A673 (cell line): ENCODE data around the gene WDR88. TPM values are rescaled to one million over a fixed set of nuclear protein-coding genes. Genes with fewer than 3 reads are reported as not detected.

Experiments
- BruUV-seq: library from RNA; stranded (reverse); fragments of 400-500 nt; replicated peaks from 2 replicates; lab custom pipeline; 2021; lab: Mats Ljungman, UMichigan
- CTCF ChIA-PET: fragments of 300-600 bp; sonication (Branson Sonifier 250); formaldehyde crosslinking; loops from one replicate; lab custom pipeline; 2022; ENCODE audit warnings: antibody characterized with exemption; lab: Charles Lee
- POLR2A ChIA-PET: fragments of 300-600 bp; sonication (Branson Sonifier 250); formaldehyde crosslinking; loops from one replicate; lab custom pipeline; 2022; ENCODE audit warnings: antibody characterized with exemption; ENCODE audit not compliant: low non-redundant PET; lab: Charles Lee
- DNase-seq: peaks from one replicate; pipeline ENCODE4 v3.0.0-alpha.2; 2015; ENCODE audit warnings: low spot score
- H3K27ac ChIP-seq: fragments of 200-600 bp; sonication (generic); 2 replicates; pipeline ENCODE4 v1.5.1; 2016; ENCODE audit warnings: mixed run types, low read depth, mild to moderate bottlenecking, mixed read lengths, antibody characterized with exemption, low read length; ENCODE audit not compliant: poor library complexity, severe bottlenecking
- H3K27me3 ChIP-seq: fragments of 200-600 bp; sonication (generic); replicated peaks from 2 replicates; pipeline ENCODE4 v1.6.1; 2017; ENCODE audit warnings: mixed run types, low read depth, mild to moderate bottlenecking, mixed read lengths, antibody characterized with exemption, low read length; ENCODE audit not compliant: insufficient read depth, poor library complexity
- H3K36me3 ChIP-seq: fragments of 200-600 bp; sonication (generic); 2 replicates; pipeline ENCODE4 v1.6.1; 2016; ENCODE audit warnings: mixed run types, mild to moderate bottlenecking, mixed read lengths, antibody characterized with exemption, low read length; ENCODE audit not compliant: insufficient read depth, poor library complexity, severe bottlenecking
- H3K4me1 ChIP-seq: fragments of 200-600 bp; sonication (generic); 2 replicates; pipeline ENCODE4 v1.6.1; 2017; ENCODE audit warnings: mixed run types, mild to moderate bottlenecking, mixed read lengths, antibody characterized with exemption, low read length; ENCODE audit not compliant: insufficient read depth, poor library complexity, severe bottlenecking
- H3K4me3 ChIP-seq: fragments of 200-600 bp; sonication (generic); 2 replicates; pipeline ENCODE4 v1.5.1; 2016; ENCODE audit warnings: low read depth, mixed run types, mild to moderate bottlenecking, mixed read lengths, low read length; ENCODE audit not compliant: poor library complexity, severe bottlenecking
- H3K9me3 ChIP-seq: fragments of 200-600 bp; sonication (generic); 2 replicates; pipeline ENCODE4 v1.6.1; 2016; ENCODE audit warnings: mixed run types, low read depth, mild to moderate bottlenecking, mixed read lengths, antibody characterized with exemption, low read length; ENCODE audit not compliant: poor library complexity, severe bottlenecking
- CTCF ChIP-seq: fragments of 300-800, 200-600 bp; sonication (generic); conservative IDR thresholded peaks from 2 replicates; pipeline ENCODE4 v1.5.1; 2017; ENCODE audit warnings: low read depth, mild to moderate bottlenecking, antibody characterized with exemption, low read length, moderate library complexity, mixed read lengths
- EZH2 ChIP-seq: fragments of 200-600 bp; sonication (generic); IDR thresholded peaks from 2 replicates; pipeline ENCODE4 v1.6.1; 2017; ENCODE audit warnings: borderline replicate concordance, low read depth, mild to moderate bottlenecking, mixed read lengths, antibody characterized with exemption, low read length; ENCODE audit not compliant: poor library complexity, severe bottlenecking
- intact Hi-C: fragments of 100-400 bp; cut with micrococcal nuclease; formaldehyde crosslinking; loops from one replicate; pipeline ENCODE4 v1.10.0; 2022; ENCODE audit not compliant: unreplicated experiment
- total RNA-seq: library from RNA; stranded (reverse); gene quantifications from 2 replicates; pipeline ENCODE4 v1.2.3, GENCODE V29; 2021

WDR88 gene
- total RNA-seq, 1 experiment from 2014 or later, result not detected

- no TSS peak for BruUV-seq
- H3K27ac ChIP-seq, result no peak overlapping the region
- DNase-seq, result no peak
- intact Hi-C loops, result no loop called here
- H3K36me3 ChIP-seq, result peaks cover 16% of the 10 kb centered on the region
- H3K4me1 ChIP-seq, result no peaks in the 10 kb centered on the region
- H3K9me3 ChIP-seq, result no peaks in the 10 kb centered on the region
- CTCF ChIA-PET, result no interaction called here
- TF ChIP-seq EZH2, result no peak
- TF ChIP-seq CTCF, result no peak
- no peak overlapping the region for H3K4me3 ChIP-seq
- POLR2A ChIA-PET, result no interaction called here
- H3K27me3 ChIP-seq, result no peaks in the 10 kb centered on the region
These were observed 73.2 kb downstream of the WDR88 start for GRCh38 chr19:33205110-33205509.

GRCh38 chr19:33205531-33206260, 73.8 kb downstream of the WDR88 start:
- no peak for TF ChIP-seq CTCF
- intact Hi-C loops, result no loop called here
- no peaks in the 10 kb centered on the region for H3K9me3 ChIP-seq
- H3K4me3 ChIP-seq, result no peak overlapping the region
- no peaks in the 10 kb centered on the region for H3K27me3 ChIP-seq
- H3K27ac ChIP-seq, result no peak overlapping the region
- no TSS peak for BruUV-seq
- ChIA-PET POLR2A (no interaction called here), CTCF (no interaction called here)
- no peak for DNase-seq
- H3K4me1 ChIP-seq, result no peaks in the 10 kb centered on the region
- H3K36me3 ChIP-seq, result peaks cover 16% of the 10 kb centered on the region

GRCh38 chr19:33206261-33207039, 74.5 kb downstream of the WDR88 start:
- Histone ChIP-seq H3K27ac (no peak overlapping the region), H3K9me3 (no peaks in the 10 kb centered on the region), H3K36me3 (peaks cover 16% of the 10 kb centered on the region), H3K4me1 (no peaks in the 10 kb centered on the region), H3K4me3 (no peak overlapping the region), H3K27me3 (no peaks in the 10 kb centered on the region)
- no TSS peak for BruUV-seq
- intact Hi-C loops, result no loop called here
- TF ChIP-seq EZH2, result no peak
- TF ChIP-seq CTCF, result no peak
- CTCF ChIA-PET, result no interaction called here
- no peak for DNase-seq
- POLR2A ChIA-PET, result no interaction called here
